HCEC 1CT (cell line): ENCODE results near the gene TPD52L2.
"Not testable (repeated sequence)": the region's sequence is repeated elsewhere in the genome, so short reads cannot be mapped to it uniquely, and the experiment has no call there.

ENCODE experiments used
- DNase-seq: peaks from one replicate; pipeline ENCODE4 v3.0.0-alpha.2; 2017

TPD52L2 gene

GRCh38 chr20:63897978-63898561 is 33.0 kb downstream of the TPD52L2 start:
- no peak for DNase-seq

- DNase-seq: no peak
Observed at GRCh38 chr20:63898882-63899558, 34.0 kb downstream of the TPD52L2 start.

- DNase-seq: no peak
Observed at GRCh38 chr20:63900413-63900812, 35.3 kb downstream of the TPD52L2 start.

GRCh38 chr20:63903796-63904561 is 38.9 kb downstream of the TPD52L2 start:
- DNase-seq: no peak

- DNase-seq: no peak
Observed at GRCh38 chr20:63908008-63908682, 43.1 kb downstream of the TPD52L2 start.

GRCh38 chr20:63911176-63911575 is 46.1 kb downstream of the TPD52L2 start:
- no peak for DNase-seq

GRCh38 chr20:63913768-63914167 is 48.7 kb downstream of the TPD52L2 start:
- no peak for DNase-seq

- no peak for DNase-seq
Observed at GRCh38 chr20:63915471-63915870, 50.4 kb downstream of the TPD52L2 start.

GRCh38 chr20:63916371-63916939 is 51.4 kb downstream of the TPD52L2 start:
- not testable (repeated sequence) for DNase-seq

GRCh38 chr20:63917811-63918210 is 52.7 kb downstream of the TPD52L2 start:
- DNase-seq: no peak

- no peak for DNase-seq
Observed at GRCh38 chr20:63919130-63919529, 54.1 kb downstream of the TPD52L2 start.

GRCh38 chr20:63920226-63920625 is 55.2 kb downstream of the TPD52L2 start:
- DNase-seq: no peak

GRCh38 chr20:63923651-63924050 is 58.6 kb downstream of the TPD52L2 start:
- no peak for DNase-seq

- DNase-seq: no peak
Observed at GRCh38 chr20:63924241-63924640, 59.2 kb downstream of the TPD52L2 start.

GRCh38 chr20:63926298-63926697 is 61.2 kb downstream of the TPD52L2 start:
- DNase-seq: no peak

GRCh38 chr20:63929071-63929470 is 64.0 kb downstream of the TPD52L2 start:
- no peak for DNase-seq

GRCh38 chr20:63929473-63929883 is 64.4 kb downstream of the TPD52L2 start:
- not testable (repeated sequence) for DNase-seq

- DNase-seq: no peak
Observed at GRCh38 chr20:63930971-63931553, 66.0 kb downstream of the TPD52L2 start.

GRCh38 chr20:63931735-63932134 is 66.7 kb downstream of the TPD52L2 start:
- no peak for DNase-seq

- DNase-seq: no peak
Observed at GRCh38 chr20:63932606-63933160, 67.6 kb downstream of the TPD52L2 start.

- no peak for DNase-seq
Observed at GRCh38 chr20:63933646-63934045, 68.6 kb downstream of the TPD52L2 start.
